ENCODE results near the gene RAD51B. TPM values are rescaled to one million over a fixed set of nuclear protein-coding genes. Genes with fewer than 3 reads are reported as not detected.

The RAD51B gene
- total RNA-seq, 2 donors from 2014 or later = 22.8 to 33.8 TPM

DNA sequence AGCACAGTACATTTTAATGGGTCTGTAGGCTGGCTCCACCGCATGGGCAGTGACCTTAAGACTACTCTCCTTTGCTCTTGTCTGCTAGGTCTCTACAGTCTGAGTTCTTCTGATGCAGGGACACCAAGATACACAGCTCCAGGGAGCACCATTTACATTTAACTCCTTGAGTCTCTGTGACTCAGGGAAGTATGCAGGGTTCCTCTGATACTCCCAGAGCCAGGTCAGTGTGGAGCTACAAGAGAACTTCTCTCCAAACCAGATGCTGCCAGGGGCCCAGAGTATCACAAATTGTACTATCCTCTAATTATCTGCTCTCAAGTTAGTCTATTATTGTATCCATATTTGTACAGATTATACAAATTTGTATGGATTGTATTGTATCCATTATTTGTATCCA is 958.1 kb downstream of the RAD51B start:
- Histone ChIP-seq H3K36me3 (ENCODE audit: control insufficient read depth, insufficient read depth, low read length) (no peaks in the 10 kb centered on the region), H3K27me3 (ENCODE audit: control insufficient read depth, insufficient read depth, low read length, poor library complexity, severe bottlenecking) (no peaks in the 10 kb centered on the region), H3K9ac (ENCODE audit: extremely low read depth, low read length, poor library complexity, severe bottlenecking) (no peak overlapping the region), H3K27ac (ENCODE audit: low read depth, low read length) (no peak overlapping the region), H3K4me3 (ENCODE audit: low read length) (no peak overlapping the region), H3K4me1 (ENCODE audit: control insufficient read depth, insufficient read depth, low read length) (peaks cover 23% of the 10 kb centered on the region), H3K9me3 (ENCODE audit: control insufficient read depth, low read length) (no peaks in the 10 kb centered on the region)
- Mint-ChIP-seq H3K4me3 (no peak overlapping the region), H3K36me3 (ENCODE audit: low read depth) (no peaks in the 10 kb centered on the region), H3K9me3 (peaks cover 19% of the 10 kb centered on the region), H3K27me3 (ENCODE audit: insufficient read depth) (peaks cover 4% of the 10 kb centered on the region), H3K27ac (no peak overlapping the region), H3K4me1 (peaks cover 30% of the 10 kb centered on the region)
- no peak for DNase-seq
- TF ChIP-seq, protein P1, sequence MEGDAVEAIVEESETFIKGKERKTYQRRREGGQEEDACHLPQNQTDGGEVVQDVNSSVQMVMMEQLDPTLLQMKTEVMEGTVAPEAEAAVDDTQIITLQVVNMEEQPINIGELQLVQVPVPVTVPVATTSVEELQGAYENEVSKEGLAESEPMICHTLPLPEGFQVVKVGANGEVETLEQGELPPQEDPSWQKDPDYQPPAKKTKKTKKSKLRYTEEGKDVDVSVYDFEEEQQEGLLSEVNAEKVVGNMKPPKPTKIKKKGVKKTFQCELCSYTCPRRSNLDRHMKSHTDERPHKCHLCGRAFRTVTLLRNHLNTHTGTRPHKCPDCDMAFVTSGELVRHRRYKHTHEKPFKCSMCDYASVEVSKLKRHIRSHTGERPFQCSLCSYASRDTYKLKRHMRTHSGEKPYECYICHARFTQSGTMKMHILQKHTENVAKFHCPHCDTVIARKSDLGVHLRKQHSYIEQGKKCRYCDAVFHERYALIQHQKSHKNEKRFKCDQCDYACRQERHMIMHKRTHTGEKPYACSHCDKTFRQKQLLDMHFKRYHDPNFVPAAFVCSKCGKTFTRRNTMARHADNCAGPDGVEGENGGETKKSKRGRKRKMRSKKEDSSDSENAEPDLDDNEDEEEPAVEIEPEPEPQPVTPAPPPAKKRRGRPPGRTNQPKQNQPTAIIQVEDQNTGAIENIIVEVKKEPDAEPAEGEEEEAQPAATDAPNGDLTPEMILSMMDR (conservative IDR thresholded peaks at IDR 0.05) = no peak
- WGBS, 2 experiments (ENCODE audit: insufficient coverage in 1 of 2, insufficient read length in 1 of 2) = 92% methylated on average over 1 of the region's 1 CpG; no CpG with 5 or more reads in 1 of the 2 experiments

Other genes with a start within 250 kb of the RAD51B start
- 1 to 10 TPM; 4.5 to 7.5 TPM for gene PIGH, start 219.5 kb upstream of the RAD51B start, total RNA-seq
- gene ARG2, start 199.9 kb upstream of the RAD51B start, total RNA-seq = 10 to 100 TPM; 19.4 to 25.4 TPM
- gene VTI1B, start 145.1 kb upstream of the RAD51B start, total RNA-seq = 100 to 1,000 TPM; 118 to 120 TPM
- 10 to 100 TPM; 73.5 to 75.0 TPM for gene RDH11, start 124.0 kb upstream of the RAD51B start, total RNA-seq
- gene RDH12, start 117.9 kb upstream of the RAD51B start, total RNA-seq = under 1 TPM; 0.13 to 0.18 TPM
- gene ZFYVE26, start 3.2 kb upstream of the RAD51B start, total RNA-seq = 10 to 100 TPM; 27.4 to 29.4 TPM

Measured in endodermal cell (in vitro differentiated cells).